HG02840 (cell line): ENCODE results near the gene CLSTN2.

Source experiments
- ATAC-seq: cut with Tn5 transposase; IDR thresholded peaks from one replicate; pipeline ENCODE4 v1.9.1; 2021; ENCODE audit warnings: mild to moderate bottlenecking, moderate library complexity, moderate number of reproducible peaks; ENCODE audit not compliant: unreplicated experiment, low FRiP score

CLSTN2 gene

GRCh38 chr3:140432229-140432669, 497.3 kb downstream of the CLSTN2 start:
- no peak for ATAC-seq

GRCh38 chr3:140433431-140433830, 498.4 kb downstream of the CLSTN2 start:
- ATAC-seq = no peak

GRCh38 chr3:140434261-140434905, 499.4 kb downstream of the CLSTN2 start:
- ATAC-seq = no peak

- no peak for ATAC-seq
Measured at GRCh38 chr3:140436421-140436820, 501.4 kb downstream of the CLSTN2 start.

DNA sequence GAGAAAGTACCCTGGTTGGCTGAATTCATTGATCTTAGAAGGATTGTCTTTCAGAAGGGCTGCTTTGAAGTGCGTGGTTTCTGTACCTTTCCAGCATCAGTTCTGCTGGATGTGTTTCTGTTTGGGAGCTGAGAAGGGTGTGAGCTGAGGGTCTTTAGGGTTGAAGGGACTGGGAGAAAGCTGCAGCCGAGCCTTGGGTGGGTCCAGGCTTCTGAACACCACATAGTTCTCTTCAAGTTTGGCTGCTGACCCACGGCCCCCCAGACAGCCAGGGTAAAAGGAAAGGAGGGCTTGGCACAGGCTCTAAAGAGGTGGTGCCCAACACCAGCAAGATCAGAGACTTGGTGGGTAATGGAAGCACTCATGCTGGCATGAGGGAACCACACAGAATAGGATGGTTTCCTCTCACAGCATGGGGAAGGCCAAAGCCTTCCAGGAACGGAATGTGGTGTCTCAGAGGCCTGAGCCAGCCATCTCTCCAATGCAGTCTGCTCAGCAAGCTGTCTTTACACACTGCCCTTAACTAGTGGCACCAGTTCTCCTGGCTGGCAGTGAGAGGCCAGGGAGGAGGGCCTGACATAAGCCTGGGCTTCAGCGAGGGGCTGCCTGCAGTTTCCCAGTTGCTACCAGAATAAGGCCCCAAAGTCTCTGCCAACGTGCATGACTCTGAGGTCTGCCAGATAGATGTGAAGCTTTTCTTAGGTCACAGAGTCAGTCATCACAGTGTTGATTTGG, 503.9 kb downstream of the CLSTN2 start:
- no peak for ATAC-seq

DNA sequence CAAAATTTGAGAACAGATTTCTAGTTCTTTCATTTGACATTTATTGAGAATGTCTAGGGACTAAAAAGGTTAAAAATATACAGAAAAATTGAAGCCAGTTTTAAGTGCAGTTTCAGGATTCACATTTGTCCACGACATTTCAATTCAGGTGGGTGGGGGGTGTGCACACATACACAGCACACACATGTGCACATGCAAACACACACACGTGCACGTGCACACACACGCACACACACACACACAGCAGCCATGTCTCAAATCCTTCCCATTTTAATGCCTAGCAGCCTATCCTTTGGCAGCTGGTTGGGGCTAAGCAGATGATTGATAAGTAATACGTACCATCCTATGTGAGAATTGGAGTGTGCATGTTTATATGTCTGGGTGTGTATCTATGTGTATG, 504.5 kb downstream of the CLSTN2 start:
- no peak for ATAC-seq

- ATAC-seq = no peak
Measured at GRCh38 chr3:140440446-140440845, 505.5 kb downstream of the CLSTN2 start.

GRCh38 chr3:140441006-140441405, 506.0 kb downstream of the CLSTN2 start:
- no peak for ATAC-seq

DNA sequence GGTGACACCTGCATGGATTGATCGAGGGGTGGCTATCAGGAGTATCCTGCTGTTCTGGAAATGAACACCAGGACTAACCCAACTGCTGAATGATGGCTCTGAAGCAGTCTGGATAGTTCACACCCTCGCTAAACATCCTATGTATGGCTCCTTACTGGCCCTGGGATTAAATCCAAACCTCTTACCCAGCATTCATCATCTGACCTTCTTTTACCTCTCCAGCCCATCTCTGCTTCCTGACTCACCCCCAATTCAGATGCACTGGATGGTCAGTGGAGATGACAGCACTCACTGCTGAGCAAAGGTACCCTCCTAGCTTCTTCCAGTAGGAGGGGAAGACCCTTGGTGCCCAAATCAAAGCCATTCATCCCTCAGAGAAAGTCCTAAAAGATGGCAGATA, 507.6 kb downstream of the CLSTN2 start:
- ATAC-seq = no peak

DNA sequence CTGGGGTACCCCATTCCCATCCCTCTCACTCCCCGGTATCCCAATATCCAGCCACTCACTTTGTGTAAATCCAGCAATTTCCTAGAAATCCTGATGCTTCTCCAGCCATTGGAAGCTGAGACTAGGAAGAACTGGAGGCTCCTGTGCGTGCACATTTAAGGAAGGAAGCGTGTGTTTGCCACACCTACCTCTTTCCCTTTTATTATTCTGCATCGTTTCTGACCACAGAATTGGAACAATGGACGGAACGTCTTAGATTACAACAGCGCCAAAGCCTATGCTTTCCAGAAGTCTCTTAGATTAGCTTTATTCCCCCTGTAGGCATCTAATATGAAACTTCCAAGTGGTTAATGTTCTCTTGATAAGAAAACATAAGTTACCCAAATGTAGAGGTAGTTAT, 508.1 kb downstream of the CLSTN2 start:
- no peak for ATAC-seq

DNA sequence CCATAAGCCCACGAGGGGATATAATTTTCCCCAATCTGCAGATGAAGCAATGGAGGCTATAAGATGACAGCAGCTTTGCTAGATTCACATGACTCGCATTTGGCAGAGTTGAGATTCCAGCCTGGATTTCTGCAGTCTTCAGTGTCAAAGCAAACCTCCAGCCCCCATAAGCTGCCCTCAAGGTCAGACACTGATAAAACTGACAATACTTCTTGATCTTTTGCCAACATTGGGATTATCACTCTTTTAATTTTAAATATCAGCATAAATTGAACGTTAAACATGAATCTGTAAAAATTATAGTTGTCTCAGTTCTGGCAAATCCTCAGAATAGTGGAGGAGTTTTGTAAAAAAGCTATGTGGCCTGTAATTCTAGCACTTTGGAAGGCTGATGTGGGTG, 508.8 kb downstream of the CLSTN2 start:
- no peak for ATAC-seq

DNA sequence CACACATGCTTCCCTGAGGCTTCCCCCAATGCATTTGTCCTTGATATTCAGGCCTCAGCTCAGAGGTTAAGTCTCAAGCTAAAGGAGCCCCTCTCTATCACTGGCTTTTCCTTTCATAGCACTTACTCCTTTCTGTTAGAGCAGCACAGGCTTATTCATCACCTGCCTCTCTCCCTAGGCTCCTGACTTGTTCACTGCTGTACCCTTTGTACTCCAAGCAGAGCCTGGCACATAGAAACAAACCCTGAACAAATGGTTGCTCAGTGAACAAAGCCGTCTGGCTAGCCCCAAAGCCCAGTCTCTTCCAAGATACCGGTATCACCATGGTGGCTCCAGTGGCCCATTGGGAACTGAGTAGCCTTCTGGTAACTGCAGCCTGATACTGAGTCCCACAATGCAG, 511.7 kb downstream of the CLSTN2 start:
- no peak for ATAC-seq

DNA sequence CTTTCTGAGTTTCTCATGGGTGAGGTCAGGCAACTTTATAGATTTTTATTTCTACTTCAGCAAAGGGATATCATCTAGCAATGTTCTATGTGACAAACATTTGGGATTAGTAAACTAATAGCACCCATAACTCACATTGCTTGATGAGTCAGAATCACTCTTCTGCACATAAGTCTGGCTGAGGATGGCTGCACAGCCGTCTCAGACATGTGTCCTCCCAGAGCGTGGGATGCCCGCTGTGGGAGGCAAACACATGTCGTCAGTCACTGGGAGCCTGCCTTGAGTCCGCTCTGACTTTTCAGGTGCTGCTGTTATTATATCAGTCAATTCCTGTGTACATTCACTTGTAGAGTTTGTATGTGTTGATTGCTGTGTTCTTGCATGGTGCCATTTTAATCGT, 512.2 kb downstream of the CLSTN2 start:
- ATAC-seq = no peak

DNA sequence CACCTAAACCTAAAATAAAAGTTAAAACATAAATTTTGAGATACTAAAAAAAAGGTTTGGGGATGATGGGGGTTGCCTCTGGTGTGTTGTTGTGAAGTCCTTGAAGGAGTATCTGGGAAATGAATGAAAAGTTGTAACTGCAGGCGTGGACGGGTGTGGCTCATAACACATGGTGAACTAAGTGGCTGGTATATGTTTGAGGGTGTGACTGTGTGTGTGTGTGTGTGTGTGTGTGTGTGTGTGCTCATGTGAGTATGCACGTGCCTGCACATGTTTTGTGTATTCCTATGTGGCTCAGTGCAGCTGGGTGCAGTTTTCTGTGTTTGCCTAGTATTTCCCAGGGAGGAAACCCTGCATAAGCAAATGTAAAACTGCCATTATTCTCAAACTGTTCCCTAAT, 513.0 kb downstream of the CLSTN2 start:
- ATAC-seq = no peak

DNA sequence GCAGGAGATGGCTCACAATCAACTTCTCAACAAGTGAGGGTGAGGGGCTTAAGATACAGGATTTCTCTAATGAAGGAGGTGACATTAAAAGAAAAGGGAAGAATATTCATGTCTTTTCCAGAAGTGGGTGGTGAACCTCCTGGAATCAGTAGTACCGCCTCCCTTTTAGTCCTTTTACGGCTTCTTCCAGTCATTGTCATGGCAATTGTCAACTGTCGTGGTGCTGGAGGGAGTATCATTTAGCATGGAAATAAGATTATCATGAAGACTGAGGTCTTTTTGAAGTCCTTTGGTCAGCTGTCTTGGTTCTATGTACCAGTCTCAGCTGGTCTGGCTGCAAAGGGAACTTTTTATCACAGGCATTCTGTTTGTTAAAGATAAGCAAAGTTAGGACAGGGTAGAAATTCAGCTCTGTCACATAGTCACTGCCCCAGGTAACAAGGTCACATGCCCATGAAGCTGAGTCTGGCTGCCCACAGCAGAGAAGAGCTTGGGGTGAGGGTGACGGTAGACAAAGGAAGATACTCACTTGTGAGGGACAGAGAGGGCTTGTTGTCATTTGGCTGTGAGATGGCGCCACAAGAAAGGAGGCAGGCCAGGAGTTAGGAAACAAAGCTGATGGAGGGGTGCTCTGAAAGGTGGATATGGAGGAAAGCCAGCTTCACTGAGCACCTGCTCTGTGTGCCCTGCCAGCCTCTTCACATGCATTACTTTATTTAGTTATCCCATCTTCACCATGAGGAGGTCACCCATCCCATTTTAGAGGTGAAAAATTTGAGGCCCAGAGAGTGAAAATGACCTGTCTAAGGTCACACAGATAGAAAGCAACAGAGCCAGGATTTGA, 514.6 kb downstream of the CLSTN2 start:
- no peak for ATAC-seq

- ATAC-seq = no peak
Measured at GRCh38 chr3:140453750-140454149, 518.8 kb downstream of the CLSTN2 start.

GRCh38 chr3:140455521-140456214, 520.7 kb downstream of the CLSTN2 start:
- ATAC-seq = no peak

- no peak for ATAC-seq
Measured at GRCh38 chr3:140456974-140457373, 522.0 kb downstream of the CLSTN2 start.

- no peak for ATAC-seq
Measured at GRCh38 chr3:140459462-140459861, 524.5 kb downstream of the CLSTN2 start.

GRCh38 chr3:140461250-140461649, 526.3 kb downstream of the CLSTN2 start:
- no peak for ATAC-seq

DNA sequence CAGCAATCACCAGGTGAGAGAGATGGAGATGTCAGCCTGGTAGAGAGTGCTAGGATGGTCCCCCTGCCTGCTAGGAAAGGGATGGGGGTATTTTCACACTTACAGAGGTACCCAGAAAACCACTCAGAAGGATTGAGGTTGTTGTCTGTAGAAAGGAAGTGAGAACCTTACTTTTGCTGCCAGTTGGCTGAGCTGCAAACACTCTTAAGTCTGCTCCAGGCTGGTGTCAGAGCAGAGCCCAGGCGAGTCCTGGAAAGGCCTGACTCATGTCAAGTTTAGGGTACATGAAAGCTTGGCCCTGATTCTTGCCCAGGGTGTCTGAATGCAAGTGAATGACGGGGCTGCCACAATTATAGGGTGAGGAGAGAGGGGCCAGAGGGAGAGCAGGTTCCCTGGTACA, 528.4 kb downstream of the CLSTN2 start:
- no peak for ATAC-seq
